A673 (cell line): ENCODE data around the gene ARX.

Experiments
- EZH2 ChIP-seq: fragments of 200-600 bp; sonication (generic); IDR thresholded peaks from 2 replicates; pipeline ENCODE4 v1.6.1; 2017; ENCODE audit warnings: borderline replicate concordance, low read depth, mild to moderate bottlenecking, mixed read lengths, antibody characterized with exemption, low read length; ENCODE audit not compliant: poor library complexity, severe bottlenecking
- TF ChIP-seq, protein P1 (sequence below): fragments of 300-800, 200-600 bp; sonication (generic); conservative IDR thresholded peaks from 2 replicates; pipeline ENCODE4 v1.5.1; 2017; ENCODE audit warnings: low read depth, mild to moderate bottlenecking, antibody characterized with exemption, low read length, moderate library complexity, mixed read lengths

DNA sequence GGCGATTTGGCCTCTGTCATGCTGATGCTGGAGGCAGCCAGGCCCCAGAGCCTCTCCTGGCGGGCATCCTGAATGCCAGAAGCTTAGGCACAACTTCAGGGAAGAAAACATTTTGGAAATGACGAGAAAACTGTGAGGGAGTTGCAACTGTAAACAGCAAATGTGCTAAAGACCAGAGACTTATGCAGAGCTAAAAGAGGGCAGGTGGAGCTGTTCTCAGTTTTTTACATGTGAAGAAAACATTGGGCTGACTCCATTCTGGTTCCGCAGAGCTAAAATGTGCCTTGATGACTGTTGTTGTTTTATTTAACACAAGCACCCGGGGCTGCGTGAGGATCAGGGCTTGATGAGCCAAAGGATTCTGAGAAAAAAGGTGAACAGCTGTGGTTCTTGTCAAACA lies 10.8 kb upstream of the ARX start:
- TF ChIP-seq, protein P1, sequence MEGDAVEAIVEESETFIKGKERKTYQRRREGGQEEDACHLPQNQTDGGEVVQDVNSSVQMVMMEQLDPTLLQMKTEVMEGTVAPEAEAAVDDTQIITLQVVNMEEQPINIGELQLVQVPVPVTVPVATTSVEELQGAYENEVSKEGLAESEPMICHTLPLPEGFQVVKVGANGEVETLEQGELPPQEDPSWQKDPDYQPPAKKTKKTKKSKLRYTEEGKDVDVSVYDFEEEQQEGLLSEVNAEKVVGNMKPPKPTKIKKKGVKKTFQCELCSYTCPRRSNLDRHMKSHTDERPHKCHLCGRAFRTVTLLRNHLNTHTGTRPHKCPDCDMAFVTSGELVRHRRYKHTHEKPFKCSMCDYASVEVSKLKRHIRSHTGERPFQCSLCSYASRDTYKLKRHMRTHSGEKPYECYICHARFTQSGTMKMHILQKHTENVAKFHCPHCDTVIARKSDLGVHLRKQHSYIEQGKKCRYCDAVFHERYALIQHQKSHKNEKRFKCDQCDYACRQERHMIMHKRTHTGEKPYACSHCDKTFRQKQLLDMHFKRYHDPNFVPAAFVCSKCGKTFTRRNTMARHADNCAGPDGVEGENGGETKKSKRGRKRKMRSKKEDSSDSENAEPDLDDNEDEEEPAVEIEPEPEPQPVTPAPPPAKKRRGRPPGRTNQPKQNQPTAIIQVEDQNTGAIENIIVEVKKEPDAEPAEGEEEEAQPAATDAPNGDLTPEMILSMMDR = no peak
- no peak for TF ChIP-seq EZH2
